K562 (cell line): ENCODE measurements around the gene TMEM208. TPM values are rescaled to one million over a fixed set of nuclear protein-coding genes. Genes with fewer than 3 reads are reported as not detected.

Experiments used
- ATF1 ChIP-seq, 2 experiments: fragments of 450-650 bp in 1 of 2; IDR thresholded peaks; 2 replicates each; pipeline ENCODE4 v1.6.1; 2016; ENCODE audit warnings: missing compliant biosample characterization in 1 of 2, missing genetic modification characterization in 1 of 2
- CC2D1A ChIP-seq: fragments of 450-650 bp; IDR thresholded peaks from 2 replicates; pipeline ENCODE4 v1.6.1; 2017; ENCODE audit warnings: mild to moderate bottlenecking
- EHMT2 ChIP-seq: fragments of 450-650 bp; IDR thresholded peaks from 2 replicates; pipeline ENCODE4 v1.6.1; 2018; ENCODE audit warnings: antibody characterized with exemption
- ESRRA ChIP-seq: fragments of 450-650 bp; IDR thresholded peaks from 2 replicates; pipeline ENCODE4 v1.6.1; 2014; ENCODE audit warnings: low read depth, mild to moderate bottlenecking, moderate library complexity, borderline replicate concordance
- FOS ChIP-seq: IDR thresholded peaks from 3 replicates; pipeline ENCODE4 v1.6.1; 2011; ENCODE audit not compliant: insufficient read length; ENCODE audit errors: extremely low read depth
- FUS ChIP-seq: fragments of 200-400 bp; formaldehyde crosslinking; optimal IDR thresholded peaks from 2 replicates; pipeline ENCODE3; 2017; ENCODE audit warnings: low read depth, low read length
- JUN ChIP-seq, 2 experiments: sonication (generic) in 1 of 2; formaldehyde crosslinking in 1 of 2; IDR thresholded peaks; 2 replicates each; pipeline versions ENCODE4 v1.6.1 to v1.8.0; 2012 to 2022; ENCODE audit warnings: borderline replicate concordance in 2 of 2, mild to moderate bottlenecking in 2 of 2, improper control_type of control experiment in 1 of 2, low read depth in 1 of 2, low read length in 1 of 2, missing genetic modification reagents in 1 of 2
- KHSRP ChIP-seq: fragments of 450-650 bp; IDR thresholded peaks from 2 replicates; pipeline ENCODE4 v1.6.1; 2017
- MED1 ChIP-seq: sonication (generic); formaldehyde crosslinking; IDR thresholded peaks from 2 replicates; pipeline ENCODE4 v1.8.1; 2023; ENCODE audit warnings: missing genetic modification reagents, borderline replicate concordance
- PHTF2 ChIP-seq: fragments of 250-450 bp; sonication (Bioruptor Pico); IDR thresholded peaks from 2 replicates; pipeline ENCODE4 v1.5.0; 2021; ENCODE audit warnings: mild to moderate bottlenecking
- SAFB ChIP-seq: fragments of 200-400 bp; formaldehyde crosslinking; IDR thresholded peaks from 2 replicates; pipeline ENCODE4 v1.6.1; 2017; ENCODE audit warnings: low read depth, low read length, borderline replicate concordance
- SMAD2 ChIP-seq: fragments of 150-350 bp; IDR thresholded peaks from 2 replicates; pipeline ENCODE4 v1.6.1; 2014; ENCODE audit warnings: low read depth, mild to moderate bottlenecking, low read length
- SP1 ChIP-seq: sonication (generic); formaldehyde crosslinking; IDR thresholded peaks from 2 replicates; pipeline ENCODE4 v1.8.1; 2022; ENCODE audit warnings: mild to moderate bottlenecking, missing genetic modification reagents
- SRSF7 ChIP-seq: fragments of 200-400 bp; formaldehyde crosslinking; optimal IDR thresholded peaks from 2 replicates; pipeline ENCODE3; 2017; ENCODE audit warnings: mild to moderate bottlenecking, low read depth, low read length
- SUPT5H ChIP-seq: fragments of 450-650 bp; IDR thresholded peaks from 2 replicates; pipeline ENCODE4 v1.6.1; 2016
- THRAP3 ChIP-seq: fragments of 450-650 bp; IDR thresholded peaks from 2 replicates; pipeline ENCODE4 v1.6.1; 2016; ENCODE audit warnings: mild to moderate bottlenecking, inconsistent platforms, borderline replicate concordance
- XRCC4 ChIP-seq: IDR thresholded peaks from one replicate; pipeline ENCODE4 v1.6.1; 2011; ENCODE audit not compliant: insufficient read depth, insufficient read length; ENCODE audit errors: extremely low read depth
- ZEB2 ChIP-seq: fragments of 450-650 bp; IDR thresholded peaks from 2 replicates; pipeline ENCODE4 v1.6.1; 2016
- ZNF408 ChIP-seq: fragments of 250-450 bp; sonication (Bioruptor Pico); IDR thresholded peaks from 2 replicates; pipeline ENCODE4 v1.4.0; 2020; ENCODE audit warnings: low read depth, mild to moderate bottlenecking, moderate library complexity
- ZNF764 ChIP-seq: fragments of 250-450 bp; sonication (Bioruptor Pico); IDR thresholded peaks from 2 replicates; pipeline ENCODE4 v1.4.0; 2020; ENCODE audit warnings: low read depth, mild to moderate bottlenecking, moderate library complexity
- ZNF766 ChIP-seq: fragments of 200-800 bp; sonication (Bioruptor generic); conservative IDR thresholded peaks from 2 replicates; pipeline ENCODE4 v1.6.1; 2016; ENCODE audit warnings: missing genetic modification characterization, missing compliant biosample characterization
- ZNF785 ChIP-seq: fragments of 250-450 bp; sonication (Bioruptor Pico); IDR thresholded peaks from 2 replicates; pipeline ENCODE4 v1.4.0; 2020; ENCODE audit warnings: mild to moderate bottlenecking
- polyA plus RNA-seq, 8 experiments: library from polyadenylated mRNA; depleted of rRNA in 4 of 8; stranded (reverse) in 5 of 8; unstranded in 3 of 8; fragments of >200 nt; fragmentation: Nextera tagmentation in 2 of 8; fragmentation: Illumina TruSeq in 1 of 8; extraction: Ambion mirVana in 2 of 8; extraction: Trizol in 1 of 8; gene quantifications; 2 replicates each; pipeline versions ENCODE4 v1.2.1 to v1.2.3, GENCODE V29; 2011 to 2014; ENCODE audit warnings: inconsistent platforms in 1 of 8, missing spikeins in 1 of 8
- total RNA-seq, 7 experiments: library from RNA; depleted of rRNA in 6 of 7; stranded (reverse); fragments of >200 nt in 6 of 7; fragmentation: Illumina TruSeq in 2 of 7; extraction: Trizol in 2 of 7; gene quantifications; 2 replicates each; pipeline versions ENCODE4 v1.2.1 to v1.2.3, GENCODE V29; 2011 to 2021; ENCODE audit warnings: low replicate concordance in 1 of 7
- TF ChIP-seq, protein P1 (sequence below): fragments of 450-650 bp; IDR thresholded peaks from 2 replicates; pipeline ENCODE4 v1.6.1; 2017; ENCODE audit warnings: antibody characterized with exemption
- TF ChIP-seq, protein P2 (sequence below): fragments of 150-350 bp; conservative IDR thresholded peaks from 2 replicates; pipeline ENCODE4 v1.6.1; 2014; ENCODE audit warnings: low read length
- TF ChIP-seq, protein P3 (sequence below): fragments of 450-650 bp; conservative IDR thresholded peaks from 2 replicates; pipeline ENCODE4 v1.6.1; 2016; ENCODE audit warnings: missing genetic modification characterization, low read depth, mild to moderate bottlenecking, missing compliant biosample characterization, moderate library complexity

The TMEM208 gene
- total and polyA plus RNA-seq, 9 of the 15 experiments (the other 6 are each of a cell fraction or from before 2014, with no cell fraction given): 31.8 to 239 (median 54.3) TPM

DNA sequence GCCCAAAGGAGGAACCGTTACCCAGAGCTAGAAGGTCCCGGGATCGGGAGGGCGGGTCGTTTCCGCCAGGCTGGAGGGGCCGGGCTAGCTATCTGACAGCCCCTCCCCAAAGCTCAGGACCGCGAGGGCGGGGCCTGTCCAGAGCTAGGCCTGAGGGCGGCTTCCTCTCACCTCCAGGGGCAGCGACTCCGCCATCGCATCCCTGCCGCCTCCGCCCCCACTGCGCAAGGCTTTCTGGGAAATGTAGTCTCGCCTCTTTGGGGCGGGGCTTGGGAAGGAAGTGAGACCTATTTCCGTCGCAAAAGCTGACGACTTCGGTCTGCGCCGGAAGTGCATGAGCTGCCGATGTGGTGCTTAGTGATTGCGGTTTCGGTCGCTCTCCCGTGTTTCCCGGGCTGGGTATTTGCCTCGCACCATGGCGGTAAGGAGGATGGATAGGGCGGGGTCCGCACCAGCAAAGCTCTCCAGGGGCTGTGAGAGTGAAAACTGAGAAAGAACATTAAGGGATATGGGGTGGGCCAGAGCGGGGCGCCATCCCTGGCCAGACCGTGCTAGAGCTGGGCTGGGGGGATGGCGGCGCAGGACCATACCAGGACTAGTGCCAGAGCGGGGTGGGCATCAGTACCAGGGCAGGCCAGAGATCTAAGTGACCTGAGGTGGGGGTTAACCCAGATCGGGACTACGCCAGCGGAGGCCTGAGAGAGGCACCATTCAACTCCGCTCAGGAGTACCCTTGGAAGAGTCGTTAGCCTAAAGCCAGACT lies at the start of gene TMEM208 (continued):
- TF ChIP-seq SP1 (CRISPR knock-in tag): peak; percentile 100
- no peak for TF ChIP-seq XRCC4
- peak; percentile 86 for TF ChIP-seq SUPT5H
- no peak for TF ChIP-seq PHTF2
- no peak for TF ChIP-seq SRSF7
- TF ChIP-seq KHSRP: peak; percentile 90
- TF ChIP-seq ZNF764 (CRISPR knock-in tag): no peak
- no peak for TF ChIP-seq EHMT2
- TF ChIP-seq MED1 (CRISPR knock-in tag): no peak
- no peak; the same call in 1 of the 2 replicates for TF ChIP-seq CC2D1A
- peak; percentile 82 for TF ChIP-seq ZNF766 (CRISPR knock-in tag)
- no peak for TF ChIP-seq ZNF408 (CRISPR knock-in tag)
- no peak for TF ChIP-seq ZNF785 (CRISPR knock-in tag)
- peak; percentile 92 for TF ChIP-seq ESRRA
- TF ChIP-seq JUN (IDR thresholded peaks at IDR 0.05; ENCODE audit: borderline replicate concordance, low read depth, low read length): 0 out of 2 replicates have a peak, but pooled peaks have one; percentile 69
- no peak for TF ChIP-seq JUN (CRISPR knock-in tag; IDR thresholded peaks at IDR 0.05; ENCODE audit: borderline replicate concordance)
- TF ChIP-seq SMAD2: no peak
- TF ChIP-seq, protein P1, sequence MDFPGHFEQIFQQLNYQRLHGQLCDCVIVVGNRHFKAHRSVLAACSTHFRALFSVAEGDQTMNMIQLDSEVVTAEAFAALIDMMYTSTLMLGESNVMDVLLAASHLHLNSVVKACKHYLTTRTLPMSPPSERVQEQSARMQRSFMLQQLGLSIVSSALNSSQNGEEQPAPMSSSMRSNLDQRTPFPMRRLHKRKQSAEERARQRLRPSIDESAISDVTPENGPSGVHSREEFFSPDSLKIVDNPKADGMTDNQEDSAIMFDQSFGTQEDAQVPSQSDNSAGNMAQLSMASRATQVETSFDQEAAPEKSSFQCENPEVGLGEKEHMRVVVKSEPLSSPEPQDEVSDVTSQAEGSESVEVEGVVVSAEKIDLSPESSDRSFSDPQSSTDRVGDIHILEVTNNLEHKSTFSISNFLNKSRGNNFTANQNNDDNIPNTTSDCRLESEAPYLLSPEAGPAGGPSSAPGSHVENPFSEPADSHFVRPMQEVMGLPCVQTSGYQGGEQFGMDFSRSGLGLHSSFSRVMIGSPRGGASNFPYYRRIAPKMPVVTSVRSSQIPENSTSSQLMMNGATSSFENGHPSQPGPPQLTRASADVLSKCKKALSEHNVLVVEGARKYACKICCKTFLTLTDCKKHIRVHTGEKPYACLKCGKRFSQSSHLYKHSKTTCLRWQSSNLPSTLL: no peak
- TF ChIP-seq, protein P2, sequence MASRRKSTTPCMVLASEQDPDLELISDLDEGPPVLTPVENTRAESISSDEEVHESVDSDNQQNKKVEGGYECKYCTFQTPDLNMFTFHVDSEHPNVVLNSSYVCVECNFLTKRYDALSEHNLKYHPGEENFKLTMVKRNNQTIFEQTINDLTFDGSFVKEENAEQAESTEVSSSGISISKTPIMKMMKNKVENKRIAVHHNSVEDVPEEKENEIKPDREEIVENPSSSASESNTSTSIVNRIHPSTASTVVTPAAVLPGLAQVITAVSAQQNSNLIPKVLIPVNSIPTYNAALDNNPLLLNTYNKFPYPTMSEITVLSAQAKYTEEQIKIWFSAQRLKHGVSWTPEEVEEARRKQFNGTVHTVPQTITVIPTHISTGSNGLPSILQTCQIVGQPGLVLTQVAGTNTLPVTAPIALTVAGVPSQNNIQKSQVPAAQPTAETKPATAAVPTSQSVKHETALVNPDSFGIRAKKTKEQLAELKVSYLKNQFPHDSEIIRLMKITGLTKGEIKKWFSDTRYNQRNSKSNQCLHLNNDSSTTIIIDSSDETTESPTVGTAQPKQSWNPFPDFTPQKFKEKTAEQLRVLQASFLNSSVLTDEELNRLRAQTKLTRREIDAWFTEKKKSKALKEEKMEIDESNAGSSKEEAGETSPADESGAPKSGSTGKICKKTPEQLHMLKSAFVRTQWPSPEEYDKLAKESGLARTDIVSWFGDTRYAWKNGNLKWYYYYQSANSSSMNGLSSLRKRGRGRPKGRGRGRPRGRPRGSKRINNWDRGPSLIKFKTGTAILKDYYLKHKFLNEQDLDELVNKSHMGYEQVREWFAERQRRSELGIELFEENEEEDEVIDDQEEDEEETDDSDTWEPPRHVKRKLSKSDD: peak; percentile 87; the same call in 1 of the 2 replicates
- no peak for TF ChIP-seq ZEB2
- TF ChIP-seq ATF1 (CRISPR knock-in tag; IDR thresholded peaks at IDR 0.05): peak; percentile 99
- TF ChIP-seq ATF1 (tag; IDR thresholded peaks at IDR 0.05): peak; percentile 100
- TF ChIP-seq FUS: no peak
- TF ChIP-seq SAFB: no peak
- no peak; the same call in 1 of the 2 replicates for TF ChIP-seq THRAP3
- TF ChIP-seq, protein P3, sequence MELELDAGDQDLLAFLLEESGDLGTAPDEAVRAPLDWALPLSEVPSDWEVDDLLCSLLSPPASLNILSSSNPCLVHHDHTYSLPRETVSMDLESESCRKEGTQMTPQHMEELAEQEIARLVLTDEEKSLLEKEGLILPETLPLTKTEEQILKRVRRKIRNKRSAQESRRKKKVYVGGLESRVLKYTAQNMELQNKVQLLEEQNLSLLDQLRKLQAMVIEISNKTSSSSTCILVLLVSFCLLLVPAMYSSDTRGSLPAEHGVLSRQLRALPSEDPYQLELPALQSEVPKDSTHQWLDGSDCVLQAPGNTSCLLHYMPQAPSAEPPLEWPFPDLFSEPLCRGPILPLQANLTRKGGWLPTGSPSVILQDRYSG (tag): no peak
- TF ChIP-seq FOS: no peak
